HCT116 (cell line): Measurements from ENCODE around the gene MYOZ2. TPM values are rescaled to one million over a fixed set of nuclear protein-coding genes. Genes with fewer than 3 reads are reported as not detected.

Source experiments
- ATAC-seq: fragments of 200-7000 bp; cut with Tn5 transposase; 2 replicates; pipeline ENCODE4 v1.9.1; 2020; ENCODE audit warnings: mild to moderate bottlenecking, moderate library complexity
- BruUV-seq: library from RNA; stranded (reverse); fragments of 400-500 nt; replicated peaks from 2 replicates; lab custom pipeline; 2021; lab: Mats Ljungman, UMichigan
- CTCF ChIA-PET: fragments of 300-600 bp; sonication (Branson Sonifier 250); formaldehyde crosslinking; loops from one replicate; lab custom pipeline; 2021; ENCODE audit warnings: antibody characterized with exemption; lab: Charles Lee
- POLR2A ChIA-PET: fragments of 300-600, 350-600 bp; sonication (Branson Sonifier 250); formaldehyde crosslinking; loops from one replicate; lab custom pipeline; 2021; ENCODE audit warnings: antibody characterized with exemption; lab: Charles Lee
- RAD21 ChIA-PET, 2 experiments: fragments of 300-600 bp; sonication (Branson Sonifier 250); formaldehyde crosslinking; loops; one replicate each; lab custom pipeline; 2023; ENCODE audit warnings: low total read pairs in 2 of 2; ENCODE audit not compliant: uncharacterized antibody in 2 of 2, unreplicated experiment in 2 of 2, low non-redundant PET in 1 of 2; lab: Charles Lee
- DNase-seq: peaks from one replicate; pipeline ENCODE4 v3.0.0-alpha.2; 2010; ENCODE audit warnings: low read depth, low spot score
- H2AFZ ChIP-seq: fragments of 200-600 bp; shearing (Covaris generic), sonication (generic); 2 replicates; pipeline ENCODE4 v1.6.1; 2017; ENCODE audit warnings: low read depth, mixed run types, mixed read lengths, antibody characterized with exemption, low read length; ENCODE audit not compliant: poor library complexity, severe bottlenecking
- H3K27ac ChIP-seq: 2 replicates; pipeline ENCODE4 v1.5.1; 2012; ENCODE audit warnings: low read depth, low read length
- H3K27me3 ChIP-seq: fragments of 200-600 bp; sonication (generic); 2 replicates; pipeline ENCODE4 v1.6.1; 2016; ENCODE audit warnings: mixed run types, low read length, mixed read lengths; ENCODE audit not compliant: insufficient read depth
- H3K36me3 ChIP-seq, 2 experiments: fragments of 200-500 bp in 1 of 2; fragments of 200-600 bp in 1 of 2; sonication (Bioruptor generic) in 1 of 2; sonication (generic) in 1 of 2; 2 replicates each; pipeline versions ENCODE4 v1.5.1 to v1.6.1; 2014 to 2016; ENCODE audit warnings: low read length in 2 of 2, inconsistent platforms in 1 of 2, mixed read lengths in 1 of 2, mixed run types in 1 of 2; ENCODE audit not compliant: insufficient read depth in 2 of 2, control insufficient read depth in 1 of 2
- H3K4me1 ChIP-seq, 2 experiments: fragments of 200-600 bp in 1 of 2; sonication (generic) in 1 of 2; 2 replicates each; pipeline versions ENCODE4 v1.5.1 to v1.6.1; 2012 to 2017; ENCODE audit warnings: low read length in 2 of 2, inconsistent platforms in 1 of 2, mild to moderate bottlenecking in 1 of 2, mixed read lengths in 1 of 2, mixed run types in 1 of 2, moderate library complexity in 1 of 2; ENCODE audit not compliant: insufficient read depth in 2 of 2, control insufficient read depth in 1 of 2
- H3K4me2 ChIP-seq: fragments of 200-600 bp; sonication (generic); 2 replicates; pipeline ENCODE4 v1.6.1; 2017; ENCODE audit warnings: mixed run types, low read length, mixed read lengths
- H3K4me3 ChIP-seq, 2 experiments: fragments of 200-600 bp in 1 of 2; sonication (generic) in 1 of 2; replicated peaks in 1 of 2; 2 replicates each; pipeline ENCODE4 v1.5.1; 2011 to 2016; ENCODE audit warnings: low read length in 2 of 2, control low read depth in 1 of 2, low read depth in 1 of 2, mild to moderate bottlenecking in 1 of 2, mixed read lengths in 1 of 2, mixed run types in 1 of 2
- H3K79me2 ChIP-seq: fragments of 200-600 bp; sonication (generic); 2 replicates; pipeline ENCODE4 v1.6.1; 2017; ENCODE audit warnings: mild to moderate bottlenecking, mixed run types, low read length, moderate library complexity, mixed read lengths; ENCODE audit not compliant: insufficient read depth
- H3K9ac ChIP-seq: fragments of 200-600 bp; sonication (generic); 2 replicates; pipeline ENCODE4 v1.6.1; 2016; ENCODE audit warnings: low read length, mixed read lengths
- H3K9me2 ChIP-seq: fragments of 200-600 bp; sonication (generic), shearing (Covaris generic); 2 replicates; pipeline ENCODE4 v1.6.1; 2017; ENCODE audit warnings: mixed run types, mild to moderate bottlenecking, moderate library complexity; ENCODE audit not compliant: insufficient read depth
- H3K9me3 ChIP-seq, 2 experiments: fragments of 200-500 bp in 1 of 2; fragments of 200-600 bp in 1 of 2; sonication (Bioruptor generic) in 1 of 2; sonication (generic) in 1 of 2; 2 replicates each; pipeline ENCODE4 v1.6.1; 2014 to 2017; ENCODE audit warnings: low read length in 2 of 2, mixed read lengths in 2 of 2, inconsistent platforms in 1 of 2, low read depth in 1 of 2, mild to moderate bottlenecking in 1 of 2, mixed run types in 1 of 2, moderate library complexity in 1 of 2; ENCODE audit not compliant: control insufficient read depth in 1 of 2, insufficient read depth in 1 of 2
- H4K20me1 ChIP-seq: fragments of 200-600 bp; sonication (generic), shearing (Covaris generic); 2 replicates; pipeline ENCODE4 v1.6.1; 2017; ENCODE audit warnings: mixed run types, mild to moderate bottlenecking, moderate library complexity; ENCODE audit not compliant: insufficient read depth
- ATF3 ChIP-seq: IDR thresholded peaks from 2 replicates; pipeline ENCODE4 v1.6.1; 2012
- CBX3 ChIP-seq: IDR thresholded peaks from 2 replicates; pipeline ENCODE4 v1.6.1; 2012; ENCODE audit warnings: low read depth
- CEBPB ChIP-seq: IDR thresholded peaks from 2 replicates; pipeline ENCODE4 v1.6.1; 2012; ENCODE audit warnings: low read depth
- CTCF ChIP-seq, 3 experiments: fragments of 200-600 bp in 1 of 3; sonication (generic) in 1 of 3; IDR thresholded peaks in 2 of 3; conservative IDR thresholded peaks in 1 of 3; 2 replicates each; pipeline ENCODE4 v1.5.1; 2012 to 2017; ENCODE audit warnings: low read depth in 2 of 3, low read length in 2 of 3, antibody characterized with exemption in 1 of 3, borderline replicate concordance in 1 of 3, control low read depth in 1 of 3, mild to moderate bottlenecking in 1 of 3, mixed read lengths in 1 of 3, mixed run types in 1 of 3, moderate library complexity in 1 of 3; ENCODE audit not compliant: insufficient read depth in 1 of 3
- ELF1 ChIP-seq: IDR thresholded peaks from 2 replicates; pipeline ENCODE4 v1.6.1; 2012; ENCODE audit warnings: low read depth, borderline replicate concordance
- JUND ChIP-seq: IDR thresholded peaks from 2 replicates; pipeline ENCODE4 v1.6.1; 2012
- MAX ChIP-seq: IDR thresholded peaks from 2 replicates; pipeline ENCODE4 v1.6.1; 2012
- POLR2A ChIP-seq: IDR thresholded peaks from 2 replicates; pipeline ENCODE4 v1.7.0; 2011; ENCODE audit warnings: borderline replicate concordance; ENCODE audit not compliant: insufficient read depth, insufficient read length; ENCODE audit errors: extremely low read depth
- REST ChIP-seq: IDR thresholded peaks from 2 replicates; pipeline ENCODE4 v1.6.1; 2012; ENCODE audit warnings: low read depth
- SIN3A ChIP-seq: IDR thresholded peaks from 2 replicates; pipeline ENCODE4 v1.6.1; 2012; ENCODE audit warnings: low read depth
- SRF ChIP-seq: IDR thresholded peaks from 2 replicates; pipeline ENCODE4 v1.6.1; 2012; ENCODE audit warnings: low read depth
- ZBTB33 ChIP-seq: IDR thresholded peaks from 2 replicates; pipeline ENCODE4 v1.6.1; 2011; ENCODE audit warnings: mild to moderate bottlenecking, low read length, moderate library complexity; ENCODE audit not compliant: insufficient replicate concordance; ENCODE audit errors: extremely low read depth
- intact Hi-C: fragments of 100-400 bp; cut with micrococcal nuclease; formaldehyde crosslinking; loops from 2 replicates; pipeline ENCODE4 v1.10.0; 2022
- total RNA-seq: library from RNA; stranded (reverse); gene quantifications from one replicate; pipeline ENCODE4 v1.2.1, GENCODE V29; 2021; ENCODE audit not compliant: unreplicated experiment

The MYOZ2 gene
- total RNA-seq, 1 experiment from 2014 or later: not detected

GRCh38 chr4:119093042-119093827 is 42.4 kb upstream of the MYOZ2 start:
- ChIA-PET CTCF (interaction anchor here (0.6 kb wide), 1 partner anchor 51 kb away, joined by 3 read pairs; no protein-coding TSS in a partner anchor), POLR2A (interaction anchor here (1.1 kb wide), 1 partner anchor 120 kb away, joined by 3 read pairs; no protein-coding TSS in a partner anchor), RAD21 (no interaction called here)
- H3K27me3 ChIP-seq: no peaks in the 10 kb centered on the region
- TF ChIP-seq JUND (no peak), REST (no peak), POLR2A (no peak), CTCF (IDR thresholded peaks at IDR 0.05 in 2 of 3, conservative IDR thresholded peaks at IDR 0.05 in 1 of 3; ENCODE audit: borderline replicate concordance in 1 of 3, insufficient read depth in 1 of 3, low read depth in 2 of 3, low read length in 2 of 3) (no peak), ZBTB33 (no peak), MAX (no peak), SRF (no peak), CBX3 (no peak), ATF3 (no peak), ELF1 (no peak), CEBPB (no peak), SIN3A (no peak)
- H3K4me1 ChIP-seq: no peaks in the 10 kb centered on the region
- intact Hi-C loops: no loop called here
- H3K4me2 ChIP-seq: no peak overlapping the region
- DNase-seq: no peak
- no peak overlapping the region for H3K4me3 ChIP-seq
- H4K20me1 ChIP-seq: no peaks in the 10 kb centered on the region
- no peak for ATAC-seq
- H3K79me2 ChIP-seq: no peaks in the 10 kb centered on the region
- H3K36me3 ChIP-seq: no peaks in the 10 kb centered on the region
- no TSS peak for BruUV-seq
- no peaks in the 10 kb centered on the region for H3K9me3 ChIP-seq
- H3K9ac ChIP-seq: no peak overlapping the region
- no peak overlapping the region for H3K27ac ChIP-seq
- H3K9me2 ChIP-seq: no peaks in the 10 kb centered on the region
- H2AFZ ChIP-seq: no peak overlapping the region
